ENCODE data around the gene LRRC7.

- TF ChIP-seq RAD21 (IDR thresholded peaks at IDR 0.05; ENCODE audit: low read depth) = no peak
- TF ChIP-seq TAF1 (IDR thresholded peaks at IDR 0.05; ENCODE audit: low read depth) = no peak
- no peak for TF ChIP-seq CEBPB (IDR thresholded peaks at IDR 0.05)
- TF ChIP-seq FOXM1 (IDR thresholded peaks at IDR 0.05; ENCODE audit: borderline replicate concordance, low read depth) = no peak
- TF ChIP-seq TEAD4 (IDR thresholded peaks at IDR 0.05) = no peak
- no peak for TF ChIP-seq EP300 (IDR thresholded peaks at IDR 0.05; ENCODE audit: borderline replicate concordance)
- TF ChIP-seq TCF12 (IDR thresholded peaks at IDR 0.05; ENCODE audit: low read depth) = no peak
- TF ChIP-seq CREB1 (IDR thresholded peaks at IDR 0.05; ENCODE audit: low read depth) = no peak
- no peak for TF ChIP-seq ZBTB7A (IDR thresholded peaks at IDR 0.05; ENCODE audit: low read depth)
- TF ChIP-seq NFIC (IDR thresholded peaks at IDR 0.05) = no peak
- no peak for TF ChIP-seq REST (IDR thresholded peaks at IDR 0.05; ENCODE audit: low read depth)
- no peak for TF ChIP-seq YY1 (IDR thresholded peaks at IDR 0.05; ENCODE audit: low read depth)
These were observed 227.1 kb downstream of the LRRC7 start for GRCh38 chr1:69794831-69795230.
